ENCODE data around the gene NCKAP5. TPM values are rescaled to one million over a fixed set of nuclear protein-coding genes. Genes with fewer than 3 reads are reported as not detected.

Gene NCKAP5
- total and polyA plus RNA-seq, 4 donors, result 2.3 to 20.2 (median 8.1) TPM

DNA sequence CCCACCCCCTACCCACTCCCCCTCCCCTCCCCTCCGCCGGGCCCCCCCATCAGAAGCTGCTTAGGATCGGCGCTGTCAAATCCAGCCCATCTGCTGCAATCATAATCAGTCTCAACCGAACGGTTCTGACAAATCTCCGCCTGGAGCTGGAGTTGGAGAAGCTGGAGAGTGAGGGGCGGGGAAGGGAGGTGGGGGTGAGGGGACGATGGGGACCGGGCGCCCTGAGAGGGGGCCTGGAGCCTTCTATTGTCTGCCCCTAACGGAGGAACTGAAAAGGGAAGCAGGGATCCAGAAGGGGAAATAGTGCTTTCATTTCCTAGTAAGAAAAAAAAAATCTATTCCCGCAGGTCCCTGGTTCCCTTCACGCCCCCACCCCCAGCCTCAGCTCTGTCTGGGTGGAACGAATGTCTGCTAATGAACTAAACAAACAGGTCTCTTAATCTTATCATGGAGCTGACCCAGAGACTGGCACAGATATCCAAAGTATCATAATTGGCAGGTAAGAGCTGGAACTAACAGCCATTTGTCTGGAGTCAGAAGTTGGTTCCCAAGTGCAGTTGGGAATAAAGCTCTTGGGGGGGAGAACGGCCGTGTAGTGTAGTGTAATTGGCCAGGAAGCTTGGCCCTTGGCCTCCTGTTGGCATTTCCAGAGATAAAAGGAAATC, 301.2 kb downstream of the NCKAP5 start:
- TF ChIP-seq, protein P1, sequence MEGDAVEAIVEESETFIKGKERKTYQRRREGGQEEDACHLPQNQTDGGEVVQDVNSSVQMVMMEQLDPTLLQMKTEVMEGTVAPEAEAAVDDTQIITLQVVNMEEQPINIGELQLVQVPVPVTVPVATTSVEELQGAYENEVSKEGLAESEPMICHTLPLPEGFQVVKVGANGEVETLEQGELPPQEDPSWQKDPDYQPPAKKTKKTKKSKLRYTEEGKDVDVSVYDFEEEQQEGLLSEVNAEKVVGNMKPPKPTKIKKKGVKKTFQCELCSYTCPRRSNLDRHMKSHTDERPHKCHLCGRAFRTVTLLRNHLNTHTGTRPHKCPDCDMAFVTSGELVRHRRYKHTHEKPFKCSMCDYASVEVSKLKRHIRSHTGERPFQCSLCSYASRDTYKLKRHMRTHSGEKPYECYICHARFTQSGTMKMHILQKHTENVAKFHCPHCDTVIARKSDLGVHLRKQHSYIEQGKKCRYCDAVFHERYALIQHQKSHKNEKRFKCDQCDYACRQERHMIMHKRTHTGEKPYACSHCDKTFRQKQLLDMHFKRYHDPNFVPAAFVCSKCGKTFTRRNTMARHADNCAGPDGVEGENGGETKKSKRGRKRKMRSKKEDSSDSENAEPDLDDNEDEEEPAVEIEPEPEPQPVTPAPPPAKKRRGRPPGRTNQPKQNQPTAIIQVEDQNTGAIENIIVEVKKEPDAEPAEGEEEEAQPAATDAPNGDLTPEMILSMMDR (IDR thresholded peaks at IDR 0.05; ENCODE audit: control extremely low read depth, extremely low read depth), result no peak
- ATAC-seq (ENCODE audit: insufficient read depth, low FRiP score) (no peak), DNase-seq (no peak)
- Histone ChIP-seq H3K27me3 (ENCODE audit: control insufficient read depth in 3 of 3, insufficient read depth in 3 of 3, low read length in 2 of 3) (peaks cover 0 to 4% (median 0%) of the 10 kb centered on the region in 3 donors), H3K9me3 (ENCODE audit: control insufficient read depth in 4 of 4, insufficient read depth in 3 of 4, low read length in 3 of 4) (no peaks in the 10 kb centered on the region), H3K9ac (ENCODE audit: insufficient read depth in 1 of 2, low read length in 2 of 2) (no peak overlapping the region), H3K27ac (ENCODE audit: low read depth in 1 of 2, low read length in 1 of 2) (no peak overlapping the region), H3K4me3 (no peak overlapping the region), H3K4me1 (ENCODE audit: control insufficient read depth in 5 of 5, insufficient read depth in 5 of 5, low read length in 5 of 5) (peaks cover 0 to 11% (median 5%) of the 10 kb centered on the region in 5 donors), H3K36me3 (ENCODE audit: control insufficient read depth in 4 of 4, insufficient read depth in 4 of 4, low read length in 4 of 4) (no peaks in the 10 kb centered on the region)
- WGBS, 2 donors, result 2% methylated on average over 15 to 17 of the region's 17 CpGs

DNA sequence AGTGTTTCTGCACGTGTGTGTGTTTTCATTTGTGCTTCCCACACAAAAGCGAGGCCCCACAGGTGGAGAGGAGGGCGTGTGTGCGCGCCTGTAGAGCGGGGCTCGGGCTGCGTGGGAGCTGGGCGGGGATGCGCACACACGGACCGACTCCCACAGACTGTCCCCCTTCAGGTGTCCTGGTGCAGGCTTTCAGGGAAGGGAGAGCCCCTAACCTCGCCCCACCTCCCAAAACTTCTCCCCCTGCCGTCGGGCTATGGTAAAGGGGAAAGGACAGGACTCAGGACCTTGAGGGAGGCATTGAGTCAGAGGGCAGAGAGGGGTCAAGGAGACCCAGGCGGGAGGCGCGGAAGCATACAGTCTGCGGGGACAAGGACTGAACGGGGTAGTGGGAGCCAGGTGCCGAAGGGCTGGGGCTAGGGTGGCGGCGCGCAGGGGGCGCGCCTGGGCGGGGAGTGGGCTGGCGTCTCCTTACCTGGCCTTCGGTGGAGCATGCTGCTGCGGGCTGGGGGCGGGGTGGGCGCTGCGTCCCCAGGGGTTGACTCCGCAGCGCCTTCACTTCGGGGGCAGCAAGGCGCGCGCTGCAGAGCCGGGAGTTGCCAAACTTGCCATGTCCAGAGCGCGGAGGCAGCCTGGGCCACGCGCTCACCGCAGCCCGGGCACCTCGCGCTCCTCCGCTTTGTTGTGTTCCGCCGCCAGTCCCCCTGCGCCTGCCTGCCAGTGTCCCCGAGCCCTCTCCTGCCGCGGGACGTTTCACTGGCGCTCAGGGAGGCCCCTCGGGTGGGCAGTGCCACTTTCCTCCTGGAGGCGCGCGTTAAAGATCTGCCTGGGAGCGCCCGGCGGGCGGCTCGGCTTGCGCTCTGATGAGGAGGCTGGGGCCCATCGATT, 302.0 kb downstream of the NCKAP5 start:
- H3K27me3 ChIP-seq (ENCODE audit: control insufficient read depth in 3 of 3, insufficient read depth in 3 of 3, low read length in 2 of 3), result peaks cover 0 to 4% (median 0%) of the 10 kb centered on the region in 3 donors
- peak in 2 of 3 donors; percentile 21 to 37 for DNase-seq
- TF ChIP-seq, protein P1 (IDR thresholded peaks at IDR 0.05; ENCODE audit: control extremely low read depth, extremely low read depth), result no peak
- H3K9ac ChIP-seq (ENCODE audit: insufficient read depth in 1 of 2, low read length in 2 of 2), result peak overlapping the region in 1 of 2 donors; percentile 17
- peaks cover 0 to 11% (median 5%) of the 10 kb centered on the region in 5 donors for H3K4me1 ChIP-seq (ENCODE audit: control insufficient read depth in 5 of 5, insufficient read depth in 5 of 5, low read length in 5 of 5)
- H3K36me3 ChIP-seq (ENCODE audit: control insufficient read depth in 4 of 4, insufficient read depth in 4 of 4, low read length in 4 of 4), result no peaks in the 10 kb centered on the region
- H3K27ac ChIP-seq (ENCODE audit: low read depth in 1 of 2, low read length in 1 of 2), result peak overlapping the region in 1 of 2 donors; percentile 80
- H3K4me3 ChIP-seq, result peak overlapping the region; percentile 60
- peak; percentile 16 for ATAC-seq (ENCODE audit: insufficient read depth, low FRiP score)
- H3K9me3 ChIP-seq (ENCODE audit: control insufficient read depth in 4 of 4, insufficient read depth in 3 of 4, low read length in 3 of 4), result no peaks in the 10 kb centered on the region
- 3% methylated on average over 61 to 68 of the region's 68 CpGs for WGBS, 2 donors

DNA sequence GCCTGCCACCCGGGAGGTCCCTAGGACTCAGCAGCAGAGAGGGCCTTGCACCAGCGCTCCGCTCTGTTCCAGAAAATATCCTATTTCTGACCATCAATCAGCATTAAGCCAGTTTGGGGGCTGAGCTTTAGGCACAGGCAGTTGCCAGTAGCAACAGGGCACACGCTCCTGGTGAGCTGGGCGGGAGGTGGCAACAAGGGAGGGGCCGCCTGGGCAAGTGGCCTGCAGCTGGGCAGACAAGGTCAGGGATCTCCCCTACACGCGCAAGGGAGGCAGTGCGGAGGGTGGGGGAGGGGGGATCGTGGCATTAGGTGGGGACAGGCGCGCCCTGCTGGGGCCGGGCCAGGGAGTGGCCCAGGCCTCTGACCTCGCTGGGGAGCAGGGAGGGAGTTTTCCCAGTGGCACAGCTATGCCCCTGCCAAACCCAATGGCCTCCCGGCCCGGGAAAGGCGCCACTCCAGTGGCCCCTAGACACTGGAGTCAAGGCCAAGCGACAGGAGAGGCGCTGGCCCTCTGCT, 302.8 kb downstream of the NCKAP5 start:
- TF ChIP-seq, protein P1 (IDR thresholded peaks at IDR 0.05; ENCODE audit: control extremely low read depth, extremely low read depth), result no peak
- Histone ChIP-seq H3K9ac (ENCODE audit: insufficient read depth in 1 of 2, low read length in 2 of 2) (no peak overlapping the region), H3K36me3 (ENCODE audit: control insufficient read depth in 4 of 4, insufficient read depth in 4 of 4, low read length in 4 of 4) (no peaks in the 10 kb centered on the region), H3K27ac (ENCODE audit: low read depth in 1 of 2, low read length in 1 of 2) (peak overlapping the region in 1 of 2 donors; percentile 80), H3K4me3 (no peak overlapping the region), H3K4me1 (ENCODE audit: control insufficient read depth in 5 of 5, insufficient read depth in 5 of 5, low read length in 5 of 5) (peaks cover 0 to 11% (median 5%) of the 10 kb centered on the region in 5 donors), H3K27me3 (ENCODE audit: control insufficient read depth in 3 of 3, insufficient read depth in 3 of 3, low read length in 2 of 3) (peaks cover 0 to 4% (median 0%) of the 10 kb centered on the region in 3 donors), H3K9me3 (ENCODE audit: control insufficient read depth in 4 of 4, insufficient read depth in 3 of 4, low read length in 3 of 4) (no peaks in the 10 kb centered on the region)
- WGBS, 2 donors, result 9 to 10% methylated on average over 18 to 19 of the region's 19 CpGs
- ATAC-seq (ENCODE audit: insufficient read depth, low FRiP score) (peak; percentile 60), DNase-seq (peak; percentile 18 to 39 (median 36))

All from lung (tissue), 12 donors.